Measurements from ENCODE around the gene DNAJC17.

DNAJC17 gene

DNA sequence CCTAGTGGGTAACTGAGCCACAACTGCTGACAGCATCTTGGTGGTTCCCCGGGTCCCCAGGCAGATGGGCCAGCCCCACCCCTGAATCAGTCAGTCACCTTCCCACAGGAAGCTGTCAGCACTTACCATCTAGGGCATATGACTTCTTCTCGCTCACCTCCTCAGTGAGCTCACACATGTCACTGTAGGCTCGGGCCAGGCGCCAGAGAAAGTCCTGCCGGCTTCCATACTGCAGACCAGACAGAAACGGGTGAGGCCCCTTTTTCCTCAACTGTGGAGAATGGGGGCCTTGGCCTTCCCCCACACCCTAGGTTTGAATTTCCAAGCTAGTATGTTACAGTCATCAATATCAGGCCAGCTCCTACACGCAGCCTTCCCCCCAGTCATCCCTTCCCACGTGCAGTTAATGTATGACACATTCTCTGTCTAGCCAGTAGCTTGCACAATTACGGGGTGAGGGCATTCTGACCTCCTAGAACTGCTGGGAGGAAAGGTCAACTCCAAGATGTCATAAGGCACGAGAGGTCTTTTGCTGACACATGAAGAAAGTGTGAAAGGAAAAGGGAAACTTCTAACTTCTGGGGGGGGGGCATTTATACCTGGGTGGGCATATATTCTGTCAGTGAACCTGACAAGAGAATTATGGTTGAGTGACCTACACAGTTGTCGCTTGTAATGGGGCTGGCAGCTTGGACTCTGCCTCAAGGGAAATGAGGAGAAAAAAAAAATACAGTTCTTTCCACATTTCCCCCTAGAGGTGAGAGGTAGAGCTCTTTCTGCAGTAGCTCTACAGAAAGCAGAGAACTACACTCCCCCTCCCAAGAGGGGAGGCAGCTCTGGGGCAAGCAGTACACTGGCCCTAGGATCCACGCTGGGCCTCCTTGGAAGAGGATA, 63.1 kb downstream of the DNAJC17 start:
- DNase-seq (ENCODE audit: extremely low spot score), result no peak
- POLR2A ChIA-PET, result no interaction called here
- TF ChIP-seq CTCF (IDR thresholded peaks at IDR 0.05; ENCODE audit: control extremely low read depth, extremely low read depth, low read depth, missing control alignments), result no peak
- CTCF ChIA-PET, result interaction anchor here (1.0 to 4.9 kb wide), 8 partner anchors 9 to 114 kb away, joined by 3 to 32 read pairs (median 4); partner anchors contain the start of gene GCHFR

DNA sequence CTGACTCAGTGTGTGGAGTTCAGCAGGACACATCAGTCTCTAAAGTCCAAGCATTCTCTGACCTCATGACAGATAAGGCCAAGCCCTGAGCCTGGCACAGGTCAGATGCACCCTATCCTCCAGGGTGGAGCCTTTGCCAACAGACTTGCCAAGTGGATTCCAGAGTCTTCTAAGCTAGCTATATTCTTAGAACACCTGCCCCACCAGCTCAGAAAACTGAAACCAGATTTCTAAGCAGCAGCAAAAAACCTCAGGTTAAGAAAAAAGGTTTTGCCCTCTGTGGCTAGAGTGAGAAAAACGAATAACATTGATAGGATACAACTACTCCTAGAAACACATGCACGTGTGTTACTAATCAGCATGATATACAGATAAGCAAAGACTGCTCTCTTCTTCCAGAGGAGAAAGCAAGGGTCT, 63.8 kb downstream of the DNAJC17 start:
- TF ChIP-seq CTCF (IDR thresholded peaks at IDR 0.05; ENCODE audit: control extremely low read depth, extremely low read depth, low read depth, missing control alignments), result no peak
- no peak for DNase-seq (ENCODE audit: extremely low spot score)
- ChIA-PET POLR2A (no interaction called here), CTCF (interaction anchor here (1.0 to 4.9 kb wide), 5 partner anchors 10 to 43 kb away, joined by 3 to 32 read pairs (median 5); no protein-coding TSS in a partner anchor)

DNA sequence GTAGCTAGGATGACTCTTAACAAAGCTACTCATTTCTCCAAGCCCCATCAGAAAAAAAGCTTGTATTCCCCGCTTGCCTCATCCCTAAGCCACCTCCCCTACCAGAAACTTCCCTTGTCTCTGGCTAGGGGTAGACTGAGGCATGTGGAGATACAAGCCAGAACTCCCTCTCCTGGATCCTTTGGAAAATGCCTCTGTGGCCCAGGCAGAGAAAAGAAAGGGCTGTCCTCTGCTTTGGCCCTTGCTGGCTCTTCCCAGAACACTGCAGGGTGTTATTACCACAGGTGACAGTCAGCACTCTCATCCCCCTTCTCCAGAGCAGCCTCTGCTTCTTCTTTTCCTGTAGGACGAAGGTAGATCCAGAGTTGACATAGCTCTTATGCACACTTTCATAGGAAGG, 67.4 kb downstream of the DNAJC17 start:
- POLR2A ChIA-PET, result interaction anchor here (1.6 kb wide), 1 partner anchor 13 kb away, joined by 3 read pairs; no protein-coding TSS in a partner anchor
- CTCF ChIA-PET, result interaction anchor here (0.8 to 2.8 kb wide), 7 partner anchors 9 to 150 kb away, joined by 3 to 11 read pairs (median 5); no protein-coding TSS in a partner anchor
- TF ChIP-seq CTCF (IDR thresholded peaks at IDR 0.05; ENCODE audit: control extremely low read depth, extremely low read depth, low read depth, missing control alignments), result no peak
- DNase-seq (ENCODE audit: extremely low spot score), result no peak

GRCh38 chr15:40739047-40739446, 68.2 kb downstream of the DNAJC17 start:
- no peak for DNase-seq (ENCODE audit: extremely low spot score)
- POLR2A ChIA-PET, result interaction anchor here (1.6 kb wide), 1 partner anchor 14 kb away, joined by 3 read pairs; no protein-coding TSS in a partner anchor

DNA sequence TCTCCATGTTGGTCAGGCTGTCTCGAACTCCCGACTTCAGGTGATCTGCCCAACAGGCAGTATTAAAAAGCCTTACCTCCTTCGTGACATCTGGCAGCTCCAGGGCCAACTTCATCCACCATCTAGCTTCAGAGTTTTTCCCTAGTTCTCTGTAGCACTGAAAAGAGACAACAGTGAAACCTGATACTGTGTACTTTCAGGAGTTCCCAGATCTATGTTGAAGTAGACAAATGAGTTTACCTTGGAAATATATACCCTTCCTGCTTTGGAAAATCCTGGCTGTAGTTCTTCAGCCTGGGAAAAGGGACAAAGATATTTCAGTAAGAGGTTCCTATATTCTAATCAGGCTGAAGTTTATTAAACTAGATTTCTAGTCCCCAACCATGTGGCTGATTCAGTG, 70.2 kb downstream of the DNAJC17 start:
- no peak for DNase-seq (ENCODE audit: extremely low spot score)

More at GRCh38 chr15:40739047-40739446, 68.2 kb downstream of the DNAJC17 start:
- no peak for TF ChIP-seq CTCF (IDR thresholded peaks at IDR 0.05; ENCODE audit: control extremely low read depth, extremely low read depth, low read depth, missing control alignments)
- CTCF ChIA-PET, result interaction anchor here (0.8 to 2.8 kb wide), 8 partner anchors 10 to 149 kb away, joined by 3 to 11 read pairs (median 4); partner anchors contain the start of gene RAD51

More for the DNA sequence above, 70.2 kb downstream of the DNAJC17 start:
- CTCF ChIA-PET, result interaction anchor here (1.5 to 2.6 kb wide), 3 partner anchors 11 to 158 kb away, joined by 4 to 6 read pairs (median 4); partner anchors contain the start of gene VPS18
- TF ChIP-seq CTCF (IDR thresholded peaks at IDR 0.05; ENCODE audit: control extremely low read depth, extremely low read depth, low read depth, missing control alignments), result no peak
- POLR2A ChIA-PET, result no interaction called here

All from GM10248 (cell line).